Stimulated activated CD4-positive, alpha-beta T cell treated with anti-CD3 and anti-CD28 coated beads, Interleukin-1b, Interleukin-23, amount 100 ng/mL, for 24 hours (primary cell): ENCODE data around the gene TGFBR3.
"Not testable (repeated sequence)": the region's sequence is repeated elsewhere in the genome, so short reads cannot be mapped to it uniquely, and the experiment has no call there.

Source experiments
- DNase-seq, 4 experiments: peaks; one replicate each; pipeline ENCODE4 v3.0.0-alpha.2; 2020; ENCODE audit warnings: low read depth in 4 of 4, low spot score in 1 of 4

TGFBR3 gene

DNA sequence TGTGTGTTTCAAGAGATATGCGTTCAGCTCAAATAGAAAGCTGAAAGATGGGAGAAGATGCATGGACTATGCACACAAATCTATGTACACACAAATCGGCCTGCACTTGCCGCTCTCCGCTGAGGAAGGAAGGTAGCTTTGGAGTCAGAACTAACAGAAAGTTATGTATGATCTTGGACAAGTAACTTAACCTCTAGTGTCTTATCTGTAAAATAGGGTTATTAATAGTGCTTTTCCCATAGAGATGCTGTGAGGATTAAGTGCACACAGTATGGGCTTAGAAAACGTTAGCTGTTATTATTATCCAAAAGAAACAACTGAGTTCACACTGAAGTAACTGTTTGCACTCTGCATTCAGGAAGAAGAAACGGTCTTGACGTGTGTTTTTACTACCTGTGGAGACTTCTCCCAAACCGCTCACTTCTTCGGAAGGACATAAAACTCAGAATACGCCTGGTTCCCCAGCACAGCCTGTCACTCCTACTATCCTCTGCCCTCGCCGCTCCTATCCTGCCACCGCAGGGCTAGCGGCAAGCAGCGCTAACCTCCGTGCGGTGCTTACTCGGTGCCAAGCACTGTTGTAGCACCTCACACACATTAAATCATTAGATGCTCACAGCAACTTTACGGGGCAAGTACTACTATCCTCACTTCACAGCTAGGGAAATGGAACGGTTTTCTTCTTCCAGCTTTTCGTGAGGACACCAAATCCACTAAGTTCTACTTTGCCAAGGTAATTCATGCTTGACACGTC, 1.3 kb downstream of the TGFBR3 start:
- DNase-seq, result peak in 1 of 4 experiments; percentile 24

GRCh38 chr1:91883470-91883869, 2.5 kb downstream of the TGFBR3 start:
- DNase-seq, result no peak

- DNase-seq, result no peak
Observed at GRCh38 chr1:91881280-91881679, 4.7 kb downstream of the TGFBR3 start.

DNA sequence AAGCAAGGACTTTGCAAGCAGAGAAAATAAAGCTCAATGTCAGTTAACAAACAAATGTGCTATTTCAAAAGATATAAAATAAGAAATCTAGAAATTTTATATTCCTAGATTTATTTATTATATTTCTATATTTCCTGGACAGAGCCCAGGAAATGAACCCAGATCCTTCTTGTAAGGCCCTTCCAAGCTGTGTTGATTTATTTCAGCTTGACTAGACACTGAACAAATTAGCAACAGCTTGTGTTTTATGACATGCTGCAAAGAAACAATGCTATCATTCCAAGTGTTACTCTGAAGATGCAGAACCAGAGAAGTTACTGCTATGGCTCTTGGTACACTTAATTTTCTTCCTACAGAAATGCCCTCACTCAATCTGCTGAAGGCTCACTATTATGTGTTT, 6.2 kb downstream of the TGFBR3 start:
- no peak for DNase-seq

- DNase-seq, result no peak
Observed at GRCh38 chr1:91877574-91878208, 8.3 kb downstream of the TGFBR3 start.

GRCh38 chr1:91876781-91877573, 9.0 kb downstream of the TGFBR3 start:
- DNase-seq, result no peak

DNA sequence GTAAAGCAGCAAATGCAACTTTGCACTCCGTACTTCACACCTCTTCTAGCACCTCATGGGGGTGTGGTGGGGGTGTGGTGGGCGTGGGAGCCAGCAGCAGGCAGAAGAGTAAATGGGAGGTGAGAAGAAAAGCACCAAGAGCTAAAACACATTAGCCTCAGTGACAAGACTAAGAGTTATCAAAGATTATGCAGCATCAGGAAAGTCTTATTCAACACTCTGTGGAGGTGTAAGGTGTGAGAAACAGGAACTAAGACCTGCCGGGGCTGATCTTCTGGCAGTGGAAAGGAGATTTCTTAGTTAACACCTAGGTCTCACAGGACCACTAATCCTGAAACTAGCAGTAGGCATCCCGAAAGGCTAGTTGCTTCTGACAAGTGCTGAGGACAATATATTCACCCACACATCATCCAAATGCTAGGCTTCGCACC, 9.9 kb downstream of the TGFBR3 start:
- peak in 2 of 4 experiments; percentile 38 to 43 for DNase-seq

DNA sequence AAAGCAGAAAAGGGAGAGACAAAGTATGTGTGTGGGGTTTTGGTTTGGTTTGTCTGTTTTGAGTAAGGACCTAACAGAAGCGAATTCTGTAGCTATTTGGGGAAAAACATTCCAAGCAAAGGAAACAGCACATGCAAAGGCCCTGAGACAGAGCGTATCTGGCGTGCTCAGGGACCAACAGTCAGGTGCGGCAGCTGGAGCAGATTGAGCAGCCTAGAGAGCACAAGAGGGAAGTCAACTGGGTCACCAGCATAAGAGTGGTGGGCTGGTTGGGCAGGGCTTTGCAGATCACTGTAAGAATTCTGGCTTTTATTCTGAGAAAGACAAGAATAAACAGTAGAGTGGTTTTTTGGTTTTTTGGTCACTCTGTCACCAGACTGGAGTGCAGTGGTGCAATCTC, 11.8 kb downstream of the TGFBR3 start:
- no peak for DNase-seq

- peak in 1 of 4 experiments; percentile 24 for DNase-seq
Observed at GRCh38 chr1:91872559-91873081, 13.3 kb downstream of the TGFBR3 start.

GRCh38 chr1:91872000-91872399, 14.0 kb downstream of the TGFBR3 start:
- DNase-seq, result no peak

DNA sequence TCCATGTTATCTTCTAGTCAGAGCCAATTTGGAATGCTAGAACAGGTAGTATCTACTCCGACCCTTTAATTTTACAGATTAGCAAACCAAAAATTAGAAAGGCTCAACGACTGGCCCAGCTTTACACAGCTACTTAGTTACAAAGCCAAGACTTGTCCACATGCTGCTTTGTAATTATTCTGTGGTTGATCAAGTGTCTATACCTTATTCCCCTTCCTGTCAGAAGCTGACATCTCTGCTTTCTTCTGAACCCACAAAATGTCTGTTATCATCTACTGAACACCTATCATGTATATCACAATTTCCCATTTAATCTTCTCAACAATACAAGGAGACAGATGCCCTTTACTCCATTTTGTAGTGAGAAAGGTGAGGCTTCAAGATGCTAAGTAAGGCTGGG, 15.6 kb downstream of the TGFBR3 start:
- no peak for DNase-seq

DNA sequence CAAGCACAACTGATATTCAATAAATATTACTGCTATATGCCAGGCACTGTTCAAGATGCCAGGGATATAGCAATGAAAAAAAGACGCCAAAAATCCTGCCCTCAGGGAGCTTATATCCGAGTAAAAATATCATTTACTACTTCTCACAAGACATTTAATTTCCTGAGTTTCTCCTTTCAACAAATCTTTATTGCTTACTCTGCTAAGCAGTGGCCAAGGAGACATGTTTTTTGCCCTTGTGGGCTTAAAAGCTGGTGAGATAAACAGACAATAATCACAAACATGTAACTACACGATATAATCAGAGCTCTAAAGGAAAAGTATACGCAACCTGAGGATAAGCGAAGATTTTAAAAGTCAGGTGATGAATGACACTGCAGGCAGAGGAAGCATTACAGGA, 19.5 kb downstream of the TGFBR3 start:
- no peak for DNase-seq

DNA sequence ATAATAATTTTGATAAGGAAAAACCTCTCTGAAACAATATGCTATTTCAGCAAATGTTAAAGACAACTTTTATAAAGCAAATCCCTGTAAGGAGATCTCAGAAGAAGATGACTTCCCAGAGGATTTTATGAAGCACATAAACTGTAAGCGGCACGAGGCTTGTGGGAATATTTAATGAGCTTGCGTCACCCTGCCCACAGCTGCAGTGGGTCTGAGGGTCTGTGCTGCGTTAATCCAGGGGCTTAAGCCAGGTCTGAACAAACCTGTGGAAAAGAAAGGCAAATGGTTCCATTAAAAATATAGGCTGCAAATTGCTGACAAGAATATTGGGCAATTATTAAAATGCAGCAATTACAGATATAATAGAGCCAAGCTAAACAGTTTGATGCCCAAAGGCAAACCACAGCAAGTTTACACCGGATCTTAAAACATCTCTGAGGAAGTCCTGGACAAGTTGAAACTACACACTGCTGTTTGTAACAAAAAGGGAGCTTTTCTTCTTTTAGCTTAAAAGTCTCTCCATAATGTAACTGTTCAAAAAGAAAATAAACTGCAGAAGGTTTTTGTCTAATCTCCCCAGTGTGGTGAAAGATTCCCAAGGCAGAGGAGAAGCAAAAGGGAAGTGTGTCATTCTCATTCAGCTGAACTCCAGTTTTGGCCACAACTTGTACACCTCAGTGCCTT, 21.8 kb downstream of the TGFBR3 start:
- no peak for DNase-seq

GRCh38 chr1:91863498-91863897, 22.5 kb downstream of the TGFBR3 start:
- DNase-seq, result no peak

DNA sequence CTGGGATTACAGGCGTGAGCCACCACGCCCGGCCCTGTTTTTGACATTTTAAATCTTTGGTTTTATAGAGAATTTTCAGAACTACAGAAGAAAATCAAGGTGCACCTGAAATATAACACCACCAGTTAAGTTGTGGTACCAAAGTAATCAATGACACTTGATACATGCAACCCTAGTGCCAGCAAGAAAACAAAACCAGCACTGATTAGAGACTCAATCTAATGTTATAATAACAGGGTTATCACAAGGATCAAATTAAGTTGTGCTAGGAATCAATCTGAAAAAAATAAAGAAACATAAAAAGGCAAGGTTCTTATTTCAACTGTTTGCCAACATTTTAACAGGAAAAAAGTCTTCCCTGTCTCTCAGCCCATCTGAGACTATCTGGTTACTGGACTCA, 23.8 kb downstream of the TGFBR3 start:
- DNase-seq, result no peak

DNA sequence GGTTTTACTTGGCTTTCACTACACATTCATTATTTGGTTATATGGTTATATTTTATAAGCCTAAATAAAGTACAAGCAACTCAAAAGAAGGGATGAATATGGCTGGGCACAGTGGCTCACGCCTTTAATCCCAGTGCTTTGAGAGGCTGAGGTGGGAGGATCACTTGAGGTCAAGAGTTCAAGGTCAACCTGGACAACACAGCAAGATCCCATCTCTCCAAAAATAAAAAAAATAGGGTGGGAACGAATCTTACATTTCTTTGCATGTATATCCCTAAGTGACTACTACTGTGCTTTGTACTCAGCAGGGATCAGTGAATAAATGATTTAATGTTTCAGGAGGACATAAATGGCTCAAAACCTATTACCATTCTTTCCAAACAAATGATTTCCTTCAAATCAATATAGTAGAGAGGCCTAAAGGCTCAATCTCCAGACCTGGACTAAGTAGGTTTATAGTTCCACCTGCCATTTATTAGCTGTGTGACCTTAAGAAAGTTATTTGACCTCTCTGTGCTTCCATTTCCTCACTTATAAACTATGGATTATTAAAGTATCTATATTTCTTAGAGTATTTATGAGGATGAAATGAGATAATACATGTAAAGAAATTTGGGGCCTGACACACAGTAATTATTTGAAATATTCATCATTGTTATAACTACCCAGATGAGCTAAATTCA, 28.3 kb downstream of the TGFBR3 start:
- no peak for DNase-seq

DNA sequence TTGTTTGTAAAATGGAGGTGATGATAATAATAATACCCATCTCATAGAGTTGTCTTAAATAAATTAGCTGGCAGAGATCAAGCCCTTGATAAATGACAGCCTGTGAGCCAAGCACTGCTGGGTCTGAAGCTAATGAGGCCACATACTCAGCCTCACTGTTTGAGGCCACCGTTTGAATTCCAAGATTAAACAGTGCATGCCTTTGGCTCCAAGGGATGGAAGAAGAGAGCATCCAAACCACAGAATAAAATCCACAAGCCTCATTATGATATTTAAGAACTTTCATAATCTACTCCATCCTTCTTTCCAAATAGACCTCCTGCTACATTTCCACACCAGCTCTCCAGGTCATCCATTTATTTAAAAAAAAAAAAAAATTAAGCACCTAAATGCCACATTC, 29.0 kb downstream of the TGFBR3 start:
- no peak for DNase-seq

GRCh38 chr1:91854852-91855534, 31.0 kb downstream of the TGFBR3 start:
- DNase-seq, result no peak

- DNase-seq, result no peak
Observed at GRCh38 chr1:91853397-91853796, 32.6 kb downstream of the TGFBR3 start.

DNA sequence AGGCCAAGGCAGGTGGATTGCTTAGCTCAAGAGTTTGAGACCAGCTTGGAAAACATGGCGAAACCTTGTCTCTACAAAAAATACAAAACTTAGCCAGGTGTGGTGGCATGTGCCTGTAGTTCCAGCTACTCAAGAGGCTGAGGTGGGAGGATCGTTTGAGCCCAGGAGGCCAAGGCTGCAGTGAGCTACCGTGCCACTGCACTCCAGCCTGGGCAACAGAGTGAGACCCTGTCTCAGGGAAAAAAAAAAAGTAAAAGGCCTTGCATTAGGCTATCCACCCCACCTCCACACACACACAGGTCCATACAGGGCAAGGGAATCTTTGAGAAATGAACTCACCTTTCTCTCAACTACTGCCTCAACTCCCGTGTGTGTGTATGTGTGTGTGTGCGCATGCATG, 33.9 kb downstream of the TGFBR3 start:
- not testable (repeated sequence) for DNase-seq
